H1 (cell line): ENCODE measurements around the gene ANXA1. TPM values are rescaled to one million over a fixed set of nuclear protein-coding genes. Genes with fewer than 3 reads are reported as not detected.

Experiments used
- CTCF ChIA-PET: fragments of 300-600 bp; sonication (Branson Sonifier 250); formaldehyde crosslinking; loops from one replicate; lab custom pipeline; 2021; ENCODE audit not compliant: partially characterized antibody; lab: Charles Lee
- POLR2A ChIA-PET: fragments of 300-600 bp; sonication (Branson Sonifier 250); formaldehyde crosslinking; loops from one replicate; lab custom pipeline; 2021; ENCODE audit warnings: inconsistent platforms; ENCODE audit not compliant: partially characterized antibody; lab: Charles Lee
- DNase-seq, 2 experiments: peaks; one replicate each; pipeline versions ENCODE4 v3.0.0 to v3.0.0-alpha.2; 2010 to 2022; ENCODE audit warnings: low spot score in 2 of 2, low read depth in 1 of 2, mixed read lengths in 1 of 2
- FAIRE-seq: peaks from 2 replicates; lab custom pipeline; 2011; peaks lifted over from hg19 to GRCh38; lab: Jason Lieb, UNC
- H2AFZ ChIP-seq: 2 replicates; pipeline ENCODE4 v1.8.1; 2012; ENCODE audit warnings: low read length, inconsistent platforms
- H2AK5ac ChIP-seq: 2 replicates; pipeline ENCODE4 v1.6.1; 2013; ENCODE audit warnings: low read depth, low read length
- H2BK120ac ChIP-seq: replicated peaks from 2 replicates; pipeline ENCODE3; 2013; ENCODE audit warnings: low read depth, low read length, inconsistent platforms
- H2BK12ac ChIP-seq: 2 replicates; pipeline ENCODE4 v1.6.1; 2013; ENCODE audit warnings: low read depth, low read length
- H2BK15ac ChIP-seq: 2 replicates; pipeline ENCODE4 v1.6.1; 2013; ENCODE audit warnings: low read length
- H2BK20ac ChIP-seq: 2 replicates; pipeline ENCODE4 v1.6.1; 2013; ENCODE audit warnings: low read length
- H2BK5ac ChIP-seq: 2 replicates; pipeline ENCODE4 v1.6.1; 2013; ENCODE audit warnings: low read depth, low read length
- H3K14ac ChIP-seq: 2 replicates; pipeline ENCODE4 v1.6.1; 2013; ENCODE audit warnings: inconsistent platforms; ENCODE audit not compliant: insufficient read length
- H3K18ac ChIP-seq: 2 replicates; pipeline ENCODE4 v1.6.1; 2013; ENCODE audit warnings: low read length; ENCODE audit errors: extremely low read depth
- H3K23ac ChIP-seq: 2 replicates; pipeline ENCODE4 v1.6.1; 2013; ENCODE audit warnings: inconsistent platforms; ENCODE audit not compliant: insufficient read length
- H3K23me2 ChIP-seq: 2 replicates; pipeline ENCODE4 v1.6.1; 2013; ENCODE audit warnings: low read depth, low read length
- H3K27ac ChIP-seq: 2 replicates; pipeline ENCODE4 v1.6.1; 2011; ENCODE audit warnings: low read depth, low read length, inconsistent platforms
- H3K27me3 ChIP-seq, 4 experiments: replicated peaks in 1 of 4; 1 replicate in 1 of 4; 2 replicates in 3 of 4; pipeline versions ENCODE4 v1.6.1 to v1.8.1; 2011 to 2013; ENCODE audit warnings: low read length in 3 of 4, mild to moderate bottlenecking in 3 of 4, inconsistent platforms in 2 of 4, mixed read lengths in 2 of 4, moderate library complexity in 1 of 4; ENCODE audit not compliant: control insufficient read depth in 3 of 4, insufficient read depth in 3 of 4; ENCODE audit errors: extremely low read depth in 1 of 4
- H3K36me3 ChIP-seq, 4 experiments: 2 replicates each; pipeline versions ENCODE4 v1.6.1 to v1.8.1; 2011 to 2013; ENCODE audit warnings: mild to moderate bottlenecking in 4 of 4, low read length in 3 of 4, moderate library complexity in 2 of 4, control low read depth in 1 of 4, inconsistent platforms in 1 of 4; ENCODE audit not compliant: insufficient read depth in 4 of 4, control insufficient read depth in 2 of 4
- H3K4ac ChIP-seq: replicated peaks from 2 replicates; pipeline ENCODE3; 2013; ENCODE audit warnings: low read length, low read depth, mixed read lengths, inconsistent platforms; ENCODE audit not compliant: insufficient read length
- H3K4me1 ChIP-seq, 4 experiments: replicated peaks in 1 of 4; 1 replicate in 1 of 4; 2 replicates in 3 of 4; pipeline versions ENCODE4 v1.6.1 to v1.8.1; 2011 to 2013; ENCODE audit warnings: low read length in 3 of 4, inconsistent platforms in 2 of 4, mixed read lengths in 1 of 4; ENCODE audit not compliant: insufficient read depth in 4 of 4, control insufficient read depth in 3 of 4
- H3K4me2 ChIP-seq, 2 experiments: 2 replicates each; pipeline versions ENCODE4 v1.6.1 to v1.8.1; 2011 to 2013; ENCODE audit warnings: low read depth in 2 of 2, low read length in 2 of 2, control low read depth in 1 of 2, inconsistent platforms in 1 of 2, mild to moderate bottlenecking in 1 of 2; ENCODE audit not compliant: insufficient read depth in 1 of 2
- H3K4me3 ChIP-seq, 4 experiments: fragments of 200-600, 300-600 bp in 1 of 4; sonication (generic), shearing (Covaris generic), sonication (Bioruptor Twin) in 1 of 4; 2 replicates each; pipeline versions ENCODE4 v1.5.1 to v1.8.1; 2011 to 2016; ENCODE audit warnings: low read length in 4 of 4, low read depth in 3 of 4, control low read depth in 2 of 4, inconsistent platforms in 2 of 4, mild to moderate bottlenecking in 2 of 4, mixed read lengths in 1 of 4, moderate library complexity in 1 of 4; ENCODE audit not compliant: insufficient read depth in 2 of 4; ENCODE audit errors: extremely low read depth in 1 of 4
- H3K56ac ChIP-seq: replicated peaks from 2 replicates; pipeline ENCODE3; 2013; ENCODE audit warnings: low read depth, mild to moderate bottlenecking, mixed read lengths, low read length, inconsistent platforms; ENCODE audit not compliant: insufficient read length
- H3K79me1 ChIP-seq: 2 replicates; pipeline ENCODE4 v1.6.1; 2013; ENCODE audit warnings: low read depth, low read length, control low read depth
- H3K79me2 ChIP-seq, 2 experiments: 2 replicates each; pipeline versions ENCODE4 v1.6.1 to v1.8.1; 2012 to 2013; ENCODE audit warnings: low read length in 2 of 2, mild to moderate bottlenecking in 2 of 2, inconsistent platforms in 1 of 2; ENCODE audit not compliant: insufficient read depth in 2 of 2, control insufficient read depth in 1 of 2
- H3K9ac ChIP-seq, 4 experiments: replicated peaks in 1 of 4; 1 replicate in 1 of 4; 2 replicates in 3 of 4; pipeline versions ENCODE4 v1.6.1 to v1.8.1; 2011 to 2013; ENCODE audit warnings: low read depth in 3 of 4, low read length in 3 of 4, control low read depth in 2 of 4, mild to moderate bottlenecking in 2 of 4, moderate library complexity in 2 of 4, inconsistent platforms in 1 of 4; ENCODE audit errors: extremely low read depth in 1 of 4
- H3K9me3 ChIP-seq, 2 experiments: 2 replicates each; pipeline versions ENCODE4 v1.6.1 to v1.8.1; 2012 to 2013; ENCODE audit warnings: mild to moderate bottlenecking in 2 of 2, moderate library complexity in 2 of 2, control low read depth in 1 of 2, inconsistent platforms in 1 of 2, low read depth in 1 of 2, low read length in 1 of 2, mixed read lengths in 1 of 2; ENCODE audit not compliant: insufficient read depth in 2 of 2
- H4K20me1 ChIP-seq, 2 experiments: replicated peaks in 1 of 2; 2 replicates each; pipeline versions ENCODE3 to v1.8.1; 2011 to 2013; ENCODE audit warnings: inconsistent platforms in 2 of 2, low read length in 2 of 2, mild to moderate bottlenecking in 1 of 2; ENCODE audit not compliant: insufficient read depth in 2 of 2, control insufficient read depth in 1 of 2
- H4K5ac ChIP-seq: 2 replicates; pipeline ENCODE4 v1.6.1; 2013; ENCODE audit warnings: low read length, low read depth, mixed read lengths, inconsistent platforms; ENCODE audit not compliant: insufficient read length
- H4K8ac ChIP-seq: 2 replicates; pipeline ENCODE4 v1.8.0; 2013; ENCODE audit warnings: mild to moderate bottlenecking, moderate library complexity, low read length, inconsistent platforms; ENCODE audit not compliant: insufficient read depth; ENCODE audit errors: extremely low read depth
- H4K91ac ChIP-seq: replicated peaks from 2 replicates; pipeline ENCODE3; 2013; ENCODE audit warnings: low read length, mixed read lengths, inconsistent platforms; ENCODE audit not compliant: insufficient read length
- ASH2L ChIP-seq: fragments of 200-600, 300-600 bp; sonication (generic); IDR thresholded peaks from one replicate; pipeline ENCODE4 v1.7.1; 2017; ENCODE audit warnings: low read length
- GABPA ChIP-seq: IDR thresholded peaks from 2 replicates; pipeline ENCODE4 v1.6.1; 2011; ENCODE audit warnings: mild to moderate bottlenecking, low read length, moderate library complexity, borderline replicate concordance; ENCODE audit not compliant: insufficient read depth
- POLR2AphosphoS5 ChIP-seq: IDR thresholded peaks from 2 replicates; pipeline ENCODE4 v1.6.1; 2011; ENCODE audit warnings: low read depth, low read length
- POU5F1 ChIP-seq: IDR thresholded peaks from 2 replicates; pipeline ENCODE4 v1.6.1; 2011; ENCODE audit warnings: low read depth, mild to moderate bottlenecking, low read length, moderate library complexity
- TEAD4 ChIP-seq: IDR thresholded peaks from 2 replicates; pipeline ENCODE4 v1.6.1; 2012; ENCODE audit warnings: low read depth, low read length, inconsistent platforms, mixed read lengths
- WGBS, 2 experiments: shearing (Covaris generic) in 1 of 2; methylation state at CpG; one replicate each; pipeline versions ENCODE4 v1.1.6 to v1.1.7; 2013 to 2015; ENCODE audit warnings: low lambda C conversion rate in 2 of 2, mixed read lengths in 2 of 2, inconsistent platforms in 1 of 2, low coverage in 1 of 2, missing lambda C conversion rate in 1 of 2; ENCODE audit not compliant: insufficient replicate concordance in 2 of 2, insufficient coverage in 1 of 2, insufficient read length in 1 of 2; ENCODE audit errors: extremely low coverage in 1 of 2, missing lambda C conversion rate in 1 of 2; 5-methylcytosine and 5-hydroxymethylcytosine counted together
- polyA plus RNA-seq, 7 experiments: library from polyadenylated mRNA; depleted of rRNA in 3 of 7; stranded (reverse) in 5 of 7; unstranded in 2 of 7; fragments of >200 nt in 5 of 7; fragments of 200-250 nt in 2 of 7; gene quantifications; 1 replicate in 5 of 7; 2 replicates in 1 of 7; 4 replicates in 1 of 7; pipeline versions ENCODE4 v1.2.1 to v1.2.3, GENCODE V29; 2011 to 2013; ENCODE audit warnings: missing spikeins in 2 of 7, mixed read lengths in 2 of 7
- total RNA-seq: library from RNA; stranded (reverse); fragmentation: NEBNext Ultra II Directional; extraction: Animal tissue kit (Norgen Biotek cat#: 25700); gene quantifications from 2 replicates; pipeline ENCODE4 v1.2.1, GENCODE V29; 2021

The ANXA1 gene
- total and polyA plus RNA-seq, 2 of the 8 experiments (the other 6 are each of a cell fraction or from before 2014, with no cell fraction given): 0.71 to 5.7 TPM

- H3K23me2 ChIP-seq: no peaks in the 10 kb centered on the region
- no peaks in the 10 kb centered on the region for H3K79me2 ChIP-seq
- H3K4me3 ChIP-seq: no peak overlapping the region
- H4K8ac ChIP-seq: no peak overlapping the region
- no peak overlapping the region for H2AK5ac ChIP-seq
- H2AFZ ChIP-seq: no peak overlapping the region
- H3K23ac ChIP-seq: no peak overlapping the region
- no peak overlapping the region for H2BK20ac ChIP-seq
- H3K79me1 ChIP-seq: no peaks in the 10 kb centered on the region
- no peak overlapping the region for H3K56ac ChIP-seq
- H2BK15ac ChIP-seq: no peak overlapping the region
- no peak overlapping the region for H3K4ac ChIP-seq
- ChIA-PET POLR2A (interaction anchor here (0.6 kb wide), 1 partner anchor 17 kb away, joined by 3 read pairs; no protein-coding TSS in a partner anchor), CTCF (interaction anchor here (1.0 to 1.4 kb wide), 2 partner anchors 23 to 50 kb away, joined by 3 to 6 read pairs; no protein-coding TSS in a partner anchor)
- H3K27me3 ChIP-seq: no peaks in the 10 kb centered on the region
- no peaks in the 10 kb centered on the region for H3K9me3 ChIP-seq
- no peak overlapping the region for H3K4me2 ChIP-seq
- H2BK12ac ChIP-seq: no peak overlapping the region
- H3K18ac ChIP-seq: no peak overlapping the region
- H3K27ac ChIP-seq: no peak overlapping the region
- 90% methylated on average over 6 of the region's 6 CpGs; no CpG with 5 or more reads in 1 of the 2 experiments for WGBS, 2 experiments
- no peak for TF ChIP-seq POLR2AphosphoS5
- no peak for TF ChIP-seq ASH2L
- no peak for TF ChIP-seq POU5F1
- no peak for TF ChIP-seq TEAD4
- no peak for TF ChIP-seq GABPA
- no peak overlapping the region for H4K5ac ChIP-seq
- H3K14ac ChIP-seq: no peak overlapping the region
- no peaks in the 10 kb centered on the region for H4K20me1 ChIP-seq
- no peaks in the 10 kb centered on the region for H3K36me3 ChIP-seq
- no peak overlapping the region for H2BK5ac ChIP-seq
- no peak for FAIRE-seq
- H2BK120ac ChIP-seq: no peak overlapping the region
- no peak overlapping the region for H3K9ac ChIP-seq
- DNase-seq: no peak
- no peaks in the 10 kb centered on the region; a peak in 1 of 7 replicates for H3K4me1 ChIP-seq
- H4K91ac ChIP-seq: no peak overlapping the region
These were observed 21.6 kb upstream of the ANXA1 start for GRCh38 chr9:73129941-73130685.
